GM21576 (cell line): ENCODE results near the gene RCSD1.
A peak's percentile ranks its signal among the peaks of the same experiment; 100 is the strongest.

Source experiments
- ATAC-seq: cut with Tn5 transposase; IDR thresholded peaks from one replicate; pipeline ENCODE4 v1.9.1; 2021; ENCODE audit warnings: mild to moderate bottlenecking, moderate library complexity; ENCODE audit not compliant: unreplicated experiment

The RCSD1 gene

GRCh38 chr1:167683226-167683625 is 53.2 kb downstream of the RCSD1 start:
- no peak for ATAC-seq

GRCh38 chr1:167683641-167684502 is 53.8 kb downstream of the RCSD1 start:
- ATAC-seq = no peak

GRCh38 chr1:167685844-167686243 is 55.8 kb downstream of the RCSD1 start:
- ATAC-seq = no peak

- ATAC-seq = peak; percentile 51
Observed at GRCh38 chr1:167687919-167688519, 58.0 kb downstream of the RCSD1 start.

- ATAC-seq = no peak
Observed at GRCh38 chr1:167689567-167689920, 59.5 kb downstream of the RCSD1 start.

- ATAC-seq = no peak
Observed at GRCh38 chr1:167690053-167690452, 60.0 kb downstream of the RCSD1 start.

- ATAC-seq = no peak
Observed at GRCh38 chr1:167693425-167694045, 63.5 kb downstream of the RCSD1 start.

GRCh38 chr1:167694691-167695090 is 64.7 kb downstream of the RCSD1 start:
- no peak for ATAC-seq

GRCh38 chr1:167695147-167695546 is 65.1 kb downstream of the RCSD1 start:
- ATAC-seq = no peak

GRCh38 chr1:167695756-167696561 is 65.9 kb downstream of the RCSD1 start:
- no peak for ATAC-seq

- ATAC-seq = no peak
Observed at GRCh38 chr1:167697667-167698141, 67.7 kb downstream of the RCSD1 start.

GRCh38 chr1:167698313-167698712 is 68.3 kb downstream of the RCSD1 start:
- ATAC-seq = no peak

- no peak for ATAC-seq
Observed at GRCh38 chr1:167701510-167701909, 71.5 kb downstream of the RCSD1 start.

GRCh38 chr1:167703557-167703956 is 73.5 kb downstream of the RCSD1 start:
- no peak for ATAC-seq

GRCh38 chr1:167704715-167705114 is 74.7 kb downstream of the RCSD1 start:
- no peak for ATAC-seq

- ATAC-seq = no peak
Observed at GRCh38 chr1:167705250-167705649, 75.2 kb downstream of the RCSD1 start.

- ATAC-seq = no peak
Observed at GRCh38 chr1:167706363-167706762, 76.3 kb downstream of the RCSD1 start.

- ATAC-seq = peak; percentile 44
Observed at GRCh38 chr1:167706931-167707877, 77.2 kb downstream of the RCSD1 start.

GRCh38 chr1:167707942-167708341 is 77.9 kb downstream of the RCSD1 start:
- no peak for ATAC-seq

GRCh38 chr1:167708940-167709389 is 78.9 kb downstream of the RCSD1 start:
- ATAC-seq = no peak
